Nephron progenitor cell (in vitro differentiated cells): Measurements from ENCODE around the gene ATP5PO.
"Not testable (repeated sequence)": the region's sequence is repeated elsewhere in the genome, so short reads cannot be mapped to it uniquely, and the experiment has no call there.

Experiments
- DNase-seq: peaks from one replicate; pipeline ENCODE4 v3.0.0; 2021
- H3K27ac Mint-ChIP-seq: 2 replicates; pipeline ENCODE4 v1.8.0; 2021; ENCODE audit warnings: mild to moderate bottlenecking, moderate library complexity, mixed read lengths
- H3K27me3 Mint-ChIP-seq: 2 replicates; pipeline ENCODE4 v1.8.0; 2021; ENCODE audit warnings: mild to moderate bottlenecking, low read depth, mixed read lengths; ENCODE audit not compliant: poor library complexity
- H3K36me3 Mint-ChIP-seq: 2 replicates; pipeline ENCODE4 v1.8.0; 2021; ENCODE audit warnings: low read depth, mixed read lengths
- H3K4me1 Mint-ChIP-seq: 2 replicates; pipeline ENCODE4 v1.8.0; 2021; ENCODE audit warnings: mixed read lengths
- H3K4me3 Mint-ChIP-seq: 2 replicates; pipeline ENCODE4 v1.8.0; 2021; ENCODE audit warnings: mild to moderate bottlenecking, moderate library complexity, mixed read lengths
- H3K9me3 Mint-ChIP-seq: 2 replicates; pipeline ENCODE4 v1.8.0; 2021; ENCODE audit warnings: mild to moderate bottlenecking, moderate library complexity, mixed read lengths
- TF ChIP-seq, protein P1 (sequence below): fragments of 200-600 bp; sonication (generic); IDR thresholded peaks from 2 replicates; pipeline ENCODE4 v1.5.0; 2021; ENCODE audit warnings: antibody characterized with exemption

Gene ATP5PO

DNA sequence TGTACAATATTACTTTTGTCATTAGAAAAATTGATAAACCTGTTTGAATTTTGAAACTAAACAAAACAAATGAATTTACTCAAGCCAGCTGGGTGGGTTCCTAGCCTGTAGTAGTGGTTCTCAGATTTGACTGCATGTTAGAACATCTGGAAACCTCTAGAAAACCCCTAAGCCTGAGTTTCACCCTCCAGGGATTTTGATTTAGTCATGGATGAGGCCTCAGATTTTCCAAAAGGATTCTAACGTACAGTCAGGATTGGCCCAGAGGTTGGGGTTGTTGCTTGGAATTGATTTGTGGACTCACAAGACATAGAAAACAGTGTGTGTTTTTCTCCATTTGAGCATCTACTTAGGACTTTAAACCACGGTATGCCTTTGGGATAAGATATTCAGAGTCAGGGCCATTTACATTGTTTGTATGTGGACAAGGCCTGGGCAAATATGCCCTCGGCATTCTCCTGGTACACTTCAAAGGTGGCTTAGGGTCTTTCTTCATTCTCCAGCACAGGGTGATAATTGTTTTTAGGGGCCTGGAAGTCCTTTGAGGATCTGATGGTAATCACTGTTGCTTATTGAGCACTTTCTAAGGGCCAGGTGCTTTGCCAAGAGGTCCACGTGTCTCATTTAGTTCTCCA lies 42.6 kb downstream of the ATP5PO start:
- H3K4me3 Mint-ChIP-seq: no peak overlapping the region
- no peaks in the 10 kb centered on the region for H3K4me1 Mint-ChIP-seq
- no peak for DNase-seq
- TF ChIP-seq, protein P1, sequence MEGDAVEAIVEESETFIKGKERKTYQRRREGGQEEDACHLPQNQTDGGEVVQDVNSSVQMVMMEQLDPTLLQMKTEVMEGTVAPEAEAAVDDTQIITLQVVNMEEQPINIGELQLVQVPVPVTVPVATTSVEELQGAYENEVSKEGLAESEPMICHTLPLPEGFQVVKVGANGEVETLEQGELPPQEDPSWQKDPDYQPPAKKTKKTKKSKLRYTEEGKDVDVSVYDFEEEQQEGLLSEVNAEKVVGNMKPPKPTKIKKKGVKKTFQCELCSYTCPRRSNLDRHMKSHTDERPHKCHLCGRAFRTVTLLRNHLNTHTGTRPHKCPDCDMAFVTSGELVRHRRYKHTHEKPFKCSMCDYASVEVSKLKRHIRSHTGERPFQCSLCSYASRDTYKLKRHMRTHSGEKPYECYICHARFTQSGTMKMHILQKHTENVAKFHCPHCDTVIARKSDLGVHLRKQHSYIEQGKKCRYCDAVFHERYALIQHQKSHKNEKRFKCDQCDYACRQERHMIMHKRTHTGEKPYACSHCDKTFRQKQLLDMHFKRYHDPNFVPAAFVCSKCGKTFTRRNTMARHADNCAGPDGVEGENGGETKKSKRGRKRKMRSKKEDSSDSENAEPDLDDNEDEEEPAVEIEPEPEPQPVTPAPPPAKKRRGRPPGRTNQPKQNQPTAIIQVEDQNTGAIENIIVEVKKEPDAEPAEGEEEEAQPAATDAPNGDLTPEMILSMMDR: no peak
- peaks cover 28% of the 10 kb centered on the region for H3K9me3 Mint-ChIP-seq
- peaks cover 17% of the 10 kb centered on the region for H3K27me3 Mint-ChIP-seq
- peaks cover 12% of the 10 kb centered on the region for H3K36me3 Mint-ChIP-seq
- H3K27ac Mint-ChIP-seq: no peak overlapping the region

DNA sequence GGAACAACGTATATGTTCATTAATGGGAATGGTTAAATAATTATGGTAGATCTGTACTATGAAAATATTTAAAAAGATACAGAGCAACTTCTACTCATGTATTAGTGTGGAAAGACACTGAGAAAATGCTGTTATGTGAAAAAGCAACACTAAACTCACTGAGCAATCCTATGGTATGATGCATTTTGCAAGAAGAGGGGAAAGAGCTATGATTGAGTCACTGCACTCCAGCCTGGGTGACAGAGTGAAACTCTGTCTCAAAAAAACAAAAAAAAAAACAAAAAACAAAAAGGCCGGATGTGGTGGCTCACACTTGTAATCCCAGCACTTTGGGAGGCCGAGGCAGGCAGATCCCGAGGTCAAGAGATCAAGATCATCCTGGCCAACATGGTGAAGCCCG lies 44.4 kb downstream of the ATP5PO start:
- H3K36me3 Mint-ChIP-seq: peaks cover 16% of the 10 kb centered on the region
- peaks cover 14% of the 10 kb centered on the region for H3K4me1 Mint-ChIP-seq
- H3K27me3 Mint-ChIP-seq: peaks cover 14% of the 10 kb centered on the region
- peaks cover 34% of the 10 kb centered on the region for H3K9me3 Mint-ChIP-seq
- TF ChIP-seq, protein P1: no peak
- H3K4me3 Mint-ChIP-seq: no peak overlapping the region
- no peak for DNase-seq
- no peak overlapping the region for H3K27ac Mint-ChIP-seq

DNA sequence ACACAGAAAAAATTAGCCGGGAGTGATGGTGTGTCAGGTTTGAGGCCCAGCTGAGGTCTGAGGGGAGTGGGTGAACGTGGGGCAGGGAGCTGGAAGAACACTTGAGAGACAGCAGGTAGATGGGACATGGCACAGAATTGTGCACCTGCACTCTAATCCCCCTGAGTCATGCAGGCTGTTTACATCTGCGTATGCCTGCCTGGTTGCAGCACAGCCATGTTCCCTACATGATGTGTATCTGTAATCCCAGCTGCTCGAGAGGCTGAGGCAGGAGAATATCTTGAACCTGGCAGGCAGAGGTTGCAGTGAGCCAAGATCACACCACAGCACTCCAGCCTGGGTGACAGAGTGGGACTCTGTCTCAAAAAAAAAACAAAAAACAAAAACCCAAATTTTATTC lies 44.8 kb downstream of the ATP5PO start:
- Mint-ChIP-seq H3K4me1 (peaks cover 18% of the 10 kb centered on the region), H3K9me3 (peaks cover 34% of the 10 kb centered on the region), H3K36me3 (peaks cover 16% of the 10 kb centered on the region), H3K4me3 (no peak overlapping the region), H3K27ac (peak overlapping the region; percentile 48), H3K27me3 (peaks cover 14% of the 10 kb centered on the region)
- DNase-seq: no peak
- TF ChIP-seq, protein P1: no peak

DNA sequence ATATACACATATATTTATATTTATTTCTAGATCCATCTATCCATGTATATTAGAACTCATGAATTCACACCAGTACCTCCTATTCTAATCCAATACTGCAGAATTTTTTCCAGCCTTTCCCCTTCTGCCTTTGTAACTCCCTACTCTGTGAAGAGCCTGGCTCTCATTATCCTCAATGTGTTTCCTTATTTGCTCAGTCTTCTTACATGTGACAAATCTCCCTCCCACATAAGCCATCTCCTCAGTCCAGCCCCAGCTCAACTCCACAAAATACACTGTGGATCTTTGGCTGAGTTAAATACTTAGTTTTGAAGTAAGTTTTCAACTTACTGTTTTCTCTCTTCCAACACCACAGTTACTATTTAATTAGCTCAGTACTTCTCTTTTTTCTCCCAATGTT lies 45.7 kb downstream of the ATP5PO start:
- H3K27me3 Mint-ChIP-seq: peaks cover 13% of the 10 kb centered on the region
- peaks cover 34% of the 10 kb centered on the region for H3K9me3 Mint-ChIP-seq
- no peak for DNase-seq
- H3K4me3 Mint-ChIP-seq: no peak overlapping the region
- H3K4me1 Mint-ChIP-seq: peaks cover 27% of the 10 kb centered on the region
- H3K27ac Mint-ChIP-seq: no peak overlapping the region
- H3K36me3 Mint-ChIP-seq: peaks cover 16% of the 10 kb centered on the region
- TF ChIP-seq, protein P1: no peak

DNA sequence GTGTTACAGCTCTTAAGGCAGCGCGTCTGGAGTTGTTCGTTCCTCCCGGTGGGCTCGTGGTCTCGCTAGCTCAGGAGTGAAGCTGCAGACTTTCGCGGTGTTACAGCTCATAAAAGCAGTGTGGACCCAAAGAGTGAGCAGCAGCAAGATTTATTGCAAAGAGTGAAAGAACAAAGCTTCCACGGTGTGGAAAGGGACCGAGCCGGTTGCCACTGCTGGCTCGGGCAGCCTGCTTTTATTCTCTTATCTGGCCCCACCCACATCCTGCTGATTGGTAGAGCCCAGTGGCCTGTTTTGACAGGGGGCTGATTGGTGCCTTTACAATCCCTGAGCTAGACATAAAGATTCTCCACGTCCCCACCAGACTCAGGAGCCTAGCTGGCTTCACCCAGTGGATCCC lies 47.7 kb downstream of the ATP5PO start:
- DNase-seq: not testable (repeated sequence)
- H3K27me3 Mint-ChIP-seq: peaks cover 11% of the 10 kb centered on the region
- peaks cover 16% of the 10 kb centered on the region for H3K36me3 Mint-ChIP-seq

DNA sequence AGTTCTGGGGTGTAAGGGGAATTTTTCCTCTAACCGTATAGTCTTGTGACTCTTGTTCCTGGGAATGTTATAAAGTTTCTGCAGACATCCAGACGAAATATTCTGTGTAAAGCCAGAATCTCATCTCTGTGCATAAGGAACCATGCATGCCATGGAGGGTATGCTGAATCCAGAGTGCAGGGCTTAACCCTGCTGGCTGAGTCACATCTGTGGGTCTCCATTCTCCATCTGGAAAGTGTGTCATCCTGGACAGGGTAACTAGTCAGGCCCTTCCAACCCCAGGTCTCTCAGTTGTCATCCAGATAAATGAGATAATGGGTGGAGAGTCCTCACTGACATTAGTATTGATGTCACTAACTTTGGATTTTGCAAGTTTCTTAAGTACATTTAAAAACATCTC lies 48.8 kb downstream of the ATP5PO start:
- TF ChIP-seq, protein P1: no peak
- H3K9me3 Mint-ChIP-seq: peaks cover 32% of the 10 kb centered on the region

More for the DNA sequence above, 47.7 kb downstream of the ATP5PO start:
- Mint-ChIP-seq H3K27ac (peak overlapping the region; percentile 75), H3K4me3 (peak overlapping the region; percentile 60), H3K9me3 (peaks cover 34% of the 10 kb centered on the region), H3K4me1 (peaks cover 29% of the 10 kb centered on the region)

More for the DNA sequence above, 48.8 kb downstream of the ATP5PO start:
- Mint-ChIP-seq H3K36me3 (peaks cover 16% of the 10 kb centered on the region), H3K4me3 (no peak overlapping the region), H3K27me3 (peaks cover 11% of the 10 kb centered on the region), H3K4me1 (peaks cover 29% of the 10 kb centered on the region), H3K27ac (no peak overlapping the region)
- no peak for DNase-seq
